WTC11 (cell line): ENCODE measurements around the gene DHX34. TPM values are rescaled to one million over a fixed set of nuclear protein-coding genes. Genes with fewer than 3 reads are reported as not detected.

Experiments
- ATAC-seq: fragments of 200-7000 bp; cut with Tn5 transposase; 2 replicates; pipeline ENCODE4 v1.10.0; 2021; ENCODE audit warnings: mild to moderate bottlenecking, moderate library complexity
- CTCF ChIA-PET: fragments of 300-600 bp; sonication (Branson Sonifier 250); formaldehyde crosslinking; loops from one replicate; lab custom pipeline; 2021; ENCODE audit warnings: antibody characterized with exemption; lab: Charles Lee
- POLR2A ChIA-PET: fragments of 350-600 bp; sonication (Branson Sonifier 250); formaldehyde crosslinking; loops from one replicate; lab custom pipeline; 2021; ENCODE audit warnings: antibody characterized with exemption; lab: Charles Lee
- DNase-seq: peaks from one replicate; pipeline ENCODE4 v3.0.0; 2021; ENCODE audit warnings: low spot score
- H3K27ac Mint-ChIP-seq: 2 replicates; pipeline ENCODE4 v1.8.0; 2021; ENCODE audit warnings: mixed read lengths
- H3K27me3 Mint-ChIP-seq: 2 replicates; pipeline ENCODE4 v1.8.0; 2021; ENCODE audit warnings: low read depth, mild to moderate bottlenecking, moderate library complexity, mixed read lengths
- H3K36me3 Mint-ChIP-seq: 2 replicates; pipeline ENCODE4 v1.8.0; 2021; ENCODE audit warnings: mixed read lengths
- H3K4me1 Mint-ChIP-seq: 2 replicates; pipeline ENCODE4 v1.8.0; 2022; ENCODE audit warnings: mixed read lengths
- H3K4me3 Mint-ChIP-seq: 2 replicates; pipeline ENCODE4 v1.8.0; 2021; ENCODE audit warnings: mild to moderate bottlenecking, moderate library complexity, mixed read lengths
- H3K9me3 Mint-ChIP-seq: 2 replicates; pipeline ENCODE4 v1.8.0; 2021; ENCODE audit warnings: mixed read lengths
- CBFB ChIP-seq: sonication (generic); formaldehyde crosslinking; IDR thresholded peaks from 2 replicates; pipeline ENCODE4 v1.8.1; 2022; ENCODE audit warnings: mild to moderate bottlenecking, low read depth, missing genetic modification reagents
- FOXK1 ChIP-seq: sonication (generic); formaldehyde crosslinking; IDR thresholded peaks from 2 replicates; pipeline ENCODE4 v1.8.0; 2022; ENCODE audit warnings: mild to moderate bottlenecking, moderate library complexity, missing genetic modification reagents
- GABPB1 ChIP-seq: sonication (generic); formaldehyde crosslinking; IDR thresholded peaks from 2 replicates; pipeline ENCODE4 v1.8.1; 2023; ENCODE audit warnings: mild to moderate bottlenecking, missing genetic modification reagents
- MXD4 ChIP-seq: fragments of 250-450 bp; sonication (Bioruptor Pico); IDR thresholded peaks from 2 replicates; pipeline ENCODE4 v1.8.0; 2021; ENCODE audit warnings: mild to moderate bottlenecking, moderate library complexity, borderline replicate concordance
- SMAD4 ChIP-seq: sonication (generic); formaldehyde crosslinking; IDR thresholded peaks from 2 replicates; pipeline ENCODE4 v1.8.0; 2022; ENCODE audit warnings: mild to moderate bottlenecking, missing genetic modification reagents
- SOX15 ChIP-seq: fragments of 250-450 bp; sonication (Bioruptor Pico); IDR thresholded peaks from 2 replicates; pipeline ENCODE4 v1.9.0; 2021; ENCODE audit warnings: mild to moderate bottlenecking
- ZNF219 ChIP-seq: sonication (generic); formaldehyde crosslinking; IDR thresholded peaks from 2 replicates; pipeline ENCODE4 v1.8.0; 2023; ENCODE audit warnings: missing genetic modification reagents, mild to moderate bottlenecking, borderline replicate concordance
- ZNF423 ChIP-seq: fragments of 250-450 bp; sonication (Bioruptor Pico); IDR thresholded peaks from 2 replicates; pipeline ENCODE4 v2.1.2; 2022; ENCODE audit warnings: mild to moderate bottlenecking, moderate library complexity
- total RNA-seq: library from RNA; stranded (reverse); gene quantifications from 3 replicates; pipeline ENCODE4 v1.2.3, GENCODE V29; 2021
- TF ChIP-seq, protein P1 (sequence below): sonication (generic); formaldehyde crosslinking; IDR thresholded peaks from 2 replicates; pipeline ENCODE4 v1.8.1; 2023; ENCODE audit warnings: mild to moderate bottlenecking, missing genetic modification reagents
- TF ChIP-seq, protein P2 (sequence below): fragments of 250-450 bp; sonication (Bioruptor Pico); IDR thresholded peaks from 2 replicates; pipeline ENCODE4 v1.8.0; 2021; ENCODE audit warnings: mild to moderate bottlenecking
- TF ChIP-seq, protein P3 (sequence below): sonication (generic); formaldehyde crosslinking; IDR thresholded peaks from 2 replicates; pipeline ENCODE4 v1.8.1; 2022; ENCODE audit warnings: mild to moderate bottlenecking, moderate library complexity, missing genetic modification reagents
- TF ChIP-seq, protein P4 (sequence below): fragments of 250-450 bp; sonication (Bioruptor Pico); IDR thresholded peaks from 2 replicates; pipeline ENCODE4 v1.9.0; 2021; ENCODE audit warnings: moderate library complexity, mild to moderate bottlenecking, inconsistent platforms, borderline replicate concordance
- TF ChIP-seq, protein P5 (sequence below): sonication (generic); formaldehyde crosslinking; IDR thresholded peaks from 2 replicates; pipeline ENCODE4 v1.8.1; 2023; ENCODE audit warnings: mild to moderate bottlenecking, missing genetic modification reagents, borderline replicate concordance
- TF ChIP-seq, protein P6 (sequence below): sonication (generic); formaldehyde crosslinking; IDR thresholded peaks from 2 replicates; pipeline ENCODE4 v1.8.1; 2022; ENCODE audit warnings: mild to moderate bottlenecking, missing genetic modification reagents, moderate library complexity, borderline replicate concordance

Gene DHX34
- total RNA-seq, 1 experiment from 2014 or later: 35.6 TPM

DNA sequence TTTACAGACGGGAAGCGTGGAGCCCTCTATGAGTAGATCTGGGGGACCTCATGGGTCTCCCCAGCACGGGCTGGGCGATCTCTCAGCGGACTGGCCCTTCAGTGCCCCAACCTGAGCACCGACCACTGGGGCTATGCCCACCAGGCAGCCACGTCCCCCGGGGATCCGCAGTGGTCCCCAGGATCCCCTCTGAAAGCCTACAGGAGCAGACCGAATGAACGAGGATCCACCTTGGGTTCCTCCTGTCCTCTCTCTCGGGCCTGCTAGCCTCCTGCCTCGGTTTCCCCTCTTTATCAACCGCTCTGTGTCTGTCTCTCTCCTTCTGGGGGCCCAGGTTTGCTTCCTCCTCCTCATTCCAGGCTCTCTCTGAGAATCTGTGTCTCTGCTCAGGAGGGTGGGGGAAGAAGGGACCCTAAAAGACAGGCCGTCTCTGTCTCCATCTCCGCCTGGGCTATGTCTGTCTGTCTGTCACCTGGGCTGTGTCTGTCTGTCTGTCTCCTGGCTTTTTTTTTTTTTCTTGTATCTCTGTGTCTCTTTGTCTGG, 72.2 kb downstream of the DHX34 start:
- Mint-ChIP-seq H3K4me1 (peaks cover 58% of the 10 kb centered on the region), H3K27ac (no peak overlapping the region), H3K9me3 (no peaks in the 10 kb centered on the region), H3K36me3 (no peaks in the 10 kb centered on the region), H3K27me3 (peaks cover 95% of the 10 kb centered on the region), H3K4me3 (peak overlapping the region; percentile 67)
- DNase-seq (no peak), ATAC-seq (no peak)
- POLR2A ChIA-PET: interaction anchor here (0.7 kb wide), 1 partner anchor 8 kb away, joined by 3 read pairs; no protein-coding TSS in a partner anchor
- CTCF ChIA-PET: interaction anchor here (0.7 kb wide), 1 partner anchor 30 kb away, joined by 3 read pairs; no protein-coding TSS in a partner anchor
- TF ChIP-seq ZNF423 (CRISPR knock-in tag): 0 out of 2 replicates have a peak, but pooled peaks have one; percentile 8
- TF ChIP-seq, protein P1, sequence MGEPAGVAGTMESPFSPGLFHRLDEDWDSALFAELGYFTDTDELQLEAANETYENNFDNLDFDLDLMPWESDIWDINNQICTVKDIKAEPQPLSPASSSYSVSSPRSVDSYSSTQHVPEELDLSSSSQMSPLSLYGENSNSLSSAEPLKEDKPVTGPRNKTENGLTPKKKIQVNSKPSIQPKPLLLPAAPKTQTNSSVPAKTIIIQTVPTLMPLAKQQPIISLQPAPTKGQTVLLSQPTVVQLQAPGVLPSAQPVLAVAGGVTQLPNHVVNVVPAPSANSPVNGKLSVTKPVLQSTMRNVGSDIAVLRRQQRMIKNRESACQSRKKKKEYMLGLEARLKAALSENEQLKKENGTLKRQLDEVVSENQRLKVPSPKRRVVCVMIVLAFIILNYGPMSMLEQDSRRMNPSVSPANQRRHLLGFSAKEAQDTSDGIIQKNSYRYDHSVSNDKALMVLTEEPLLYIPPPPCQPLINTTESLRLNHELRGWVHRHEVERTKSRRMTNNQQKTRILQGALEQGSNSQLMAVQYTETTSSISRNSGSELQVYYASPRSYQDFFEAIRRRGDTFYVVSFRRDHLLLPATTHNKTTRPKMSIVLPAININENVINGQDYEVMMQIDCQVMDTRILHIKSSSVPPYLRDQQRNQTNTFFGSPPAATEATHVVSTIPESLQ (CRISPR knock-in tag): no peak

DNA sequence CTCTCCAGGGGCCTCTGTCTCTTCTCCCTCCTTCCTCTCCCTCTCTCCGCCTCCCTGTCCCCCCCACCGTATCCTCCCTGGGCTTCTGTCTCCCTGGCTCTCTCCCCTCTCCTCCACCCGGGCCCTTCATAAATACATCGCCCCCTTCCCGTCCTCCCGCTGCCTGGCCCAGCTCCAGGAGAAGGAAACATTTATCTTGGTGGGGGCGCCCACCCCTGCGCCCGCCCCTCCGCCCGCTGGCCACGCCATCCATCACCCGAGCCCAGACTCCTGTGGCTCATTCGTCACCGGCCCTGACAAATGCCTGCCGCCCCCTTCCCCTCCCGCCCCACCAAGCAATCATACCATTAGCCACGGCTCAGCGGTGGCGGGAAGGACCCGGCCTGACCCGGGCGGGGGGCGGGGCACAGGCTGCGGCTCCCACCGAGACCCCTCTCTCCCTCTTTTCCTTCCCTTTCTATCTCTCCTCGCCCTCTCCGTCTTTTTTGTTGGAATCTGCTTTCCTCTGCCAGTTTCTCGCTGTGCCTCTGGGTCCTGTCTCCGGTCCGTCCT, 72.8 kb downstream of the DHX34 start:
- Mint-ChIP-seq H3K27ac (no peak overlapping the region), H3K4me1 (peaks cover 54% of the 10 kb centered on the region), H3K36me3 (no peaks in the 10 kb centered on the region), H3K9me3 (no peaks in the 10 kb centered on the region), H3K27me3 (peaks cover 95% of the 10 kb centered on the region), H3K4me3 (peak overlapping the region; percentile 67)
- peak; percentile 10 for ATAC-seq
- ChIA-PET CTCF (interaction anchor here (0.7 kb wide), 1 partner anchor 30 kb away, joined by 3 read pairs; no protein-coding TSS in a partner anchor), POLR2A (interaction anchor here (0.7 kb wide), 1 partner anchor 9 kb away, joined by 3 read pairs; no protein-coding TSS in a partner anchor)
- TF ChIP-seq, protein P2, sequence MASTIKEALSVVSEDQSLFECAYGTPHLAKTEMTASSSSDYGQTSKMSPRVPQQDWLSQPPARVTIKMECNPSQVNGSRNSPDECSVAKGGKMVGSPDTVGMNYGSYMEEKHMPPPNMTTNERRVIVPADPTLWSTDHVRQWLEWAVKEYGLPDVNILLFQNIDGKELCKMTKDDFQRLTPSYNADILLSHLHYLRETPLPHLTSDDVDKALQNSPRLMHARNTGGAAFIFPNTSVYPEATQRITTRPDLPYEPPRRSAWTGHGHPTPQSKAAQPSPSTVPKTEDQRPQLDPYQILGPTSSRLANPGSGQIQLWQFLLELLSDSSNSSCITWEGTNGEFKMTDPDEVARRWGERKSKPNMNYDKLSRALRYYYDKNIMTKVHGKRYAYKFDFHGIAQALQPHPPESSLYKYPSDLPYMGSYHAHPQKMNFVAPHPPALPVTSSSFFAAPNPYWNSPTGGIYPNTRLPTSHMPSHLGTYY (CRISPR knock-in tag): no peak
- TF ChIP-seq CBFB (CRISPR knock-in tag) (no peak), MXD4 (no peak), ZNF219 (CRISPR knock-in tag) (no peak), GABPB1 (CRISPR knock-in tag) (no peak), SMAD4 (CRISPR knock-in tag) (no peak), FOXK1 (CRISPR knock-in tag) (no peak), SOX15 (CRISPR knock-in tag) (no peak)
- TF ChIP-seq, protein P3, sequence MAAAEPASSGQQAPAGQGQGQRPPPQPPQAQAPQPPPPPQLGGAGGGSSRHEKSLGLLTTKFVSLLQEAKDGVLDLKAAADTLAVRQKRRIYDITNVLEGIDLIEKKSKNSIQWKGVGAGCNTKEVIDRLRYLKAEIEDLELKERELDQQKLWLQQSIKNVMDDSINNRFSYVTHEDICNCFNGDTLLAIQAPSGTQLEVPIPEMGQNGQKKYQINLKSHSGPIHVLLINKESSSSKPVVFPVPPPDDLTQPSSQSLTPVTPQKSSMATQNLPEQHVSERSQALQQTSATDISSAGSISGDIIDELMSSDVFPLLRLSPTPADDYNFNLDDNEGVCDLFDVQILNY (CRISPR knock-in tag): no peak
- TF ChIP-seq, protein P4, sequence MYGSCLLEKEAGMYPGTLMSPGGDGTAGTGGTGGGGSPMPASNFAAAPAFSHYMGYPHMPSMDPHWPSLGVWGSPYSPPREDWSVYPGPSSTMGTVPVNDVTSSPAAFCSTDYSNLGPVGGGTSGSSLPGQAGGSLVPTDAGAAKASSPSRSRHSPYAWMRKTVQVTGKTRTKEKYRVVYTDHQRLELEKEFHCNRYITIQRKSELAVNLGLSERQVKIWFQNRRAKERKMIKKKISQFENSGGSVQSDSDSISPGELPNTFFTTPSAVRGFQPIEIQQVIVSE: no peak
- TF ChIP-seq, protein P5, sequence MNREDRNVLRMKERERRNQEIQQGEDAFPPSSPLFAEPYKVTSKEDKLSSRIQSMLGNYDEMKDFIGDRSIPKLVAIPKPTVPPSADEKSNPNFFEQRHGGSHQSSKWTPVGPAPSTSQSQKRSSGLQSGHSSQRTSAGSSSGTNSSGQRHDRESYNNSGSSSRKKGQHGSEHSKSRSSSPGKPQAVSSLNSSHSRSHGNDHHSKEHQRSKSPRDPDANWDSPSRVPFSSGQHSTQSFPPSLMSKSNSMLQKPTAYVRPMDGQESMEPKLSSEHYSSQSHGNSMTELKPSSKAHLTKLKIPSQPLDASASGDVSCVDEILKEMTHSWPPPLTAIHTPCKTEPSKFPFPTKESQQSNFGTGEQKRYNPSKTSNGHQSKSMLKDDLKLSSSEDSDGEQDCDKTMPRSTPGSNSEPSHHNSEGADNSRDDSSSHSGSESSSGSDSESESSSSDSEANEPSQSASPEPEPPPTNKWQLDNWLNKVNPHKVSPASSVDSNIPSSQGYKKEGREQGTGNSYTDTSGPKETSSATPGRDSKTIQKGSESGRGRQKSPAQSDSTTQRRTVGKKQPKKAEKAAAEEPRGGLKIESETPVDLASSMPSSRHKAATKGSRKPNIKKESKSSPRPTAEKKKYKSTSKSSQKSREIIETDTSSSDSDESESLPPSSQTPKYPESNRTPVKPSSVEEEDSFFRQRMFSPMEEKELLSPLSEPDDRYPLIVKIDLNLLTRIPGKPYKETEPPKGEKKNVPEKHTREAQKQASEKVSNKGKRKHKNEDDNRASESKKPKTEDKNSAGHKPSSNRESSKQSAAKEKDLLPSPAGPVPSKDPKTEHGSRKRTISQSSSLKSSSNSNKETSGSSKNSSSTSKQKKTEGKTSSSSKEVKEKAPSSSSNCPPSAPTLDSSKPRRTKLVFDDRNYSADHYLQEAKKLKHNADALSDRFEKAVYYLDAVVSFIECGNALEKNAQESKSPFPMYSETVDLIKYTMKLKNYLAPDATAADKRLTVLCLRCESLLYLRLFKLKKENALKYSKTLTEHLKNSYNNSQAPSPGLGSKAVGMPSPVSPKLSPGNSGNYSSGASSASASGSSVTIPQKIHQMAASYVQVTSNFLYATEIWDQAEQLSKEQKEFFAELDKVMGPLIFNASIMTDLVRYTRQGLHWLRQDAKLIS (CRISPR knock-in tag): no peak
- TF ChIP-seq, protein P6, sequence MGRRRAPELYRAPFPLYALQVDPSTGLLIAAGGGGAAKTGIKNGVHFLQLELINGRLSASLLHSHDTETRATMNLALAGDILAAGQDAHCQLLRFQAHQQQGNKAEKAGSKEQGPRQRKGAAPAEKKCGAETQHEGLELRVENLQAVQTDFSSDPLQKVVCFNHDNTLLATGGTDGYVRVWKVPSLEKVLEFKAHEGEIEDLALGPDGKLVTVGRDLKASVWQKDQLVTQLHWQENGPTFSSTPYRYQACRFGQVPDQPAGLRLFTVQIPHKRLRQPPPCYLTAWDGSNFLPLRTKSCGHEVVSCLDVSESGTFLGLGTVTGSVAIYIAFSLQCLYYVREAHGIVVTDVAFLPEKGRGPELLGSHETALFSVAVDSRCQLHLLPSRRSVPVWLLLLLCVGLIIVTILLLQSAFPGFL: no peak
- DNase-seq: no peak
